Epithelial cell of proximal tubule (primary cell): ENCODE measurements around the gene DPH1. TPM values are rescaled to one million over a fixed set of nuclear protein-coding genes. Genes with fewer than 3 reads are reported as not detected.

Experiments used
- DNase-seq: peaks from one replicate; pipeline ENCODE4 v3.0.0-alpha.2; 2011; ENCODE audit warnings: low read depth
- H3K4me3 ChIP-seq: 2 replicates; pipeline ENCODE4 v1.5.1; 2011; ENCODE audit warnings: low read depth, mild to moderate bottlenecking, low read length
- CTCF ChIP-seq: conservative IDR thresholded peaks from 2 replicates; pipeline ENCODE4 v1.5.1; 2012; ENCODE audit warnings: low read depth, mild to moderate bottlenecking, low read length
- total RNA-seq: library from RNA; depleted of rRNA; stranded (reverse); fragments of >200 nt; gene quantifications from 2 replicates; pipeline ENCODE4 v1.2.3, GENCODE V29; 2015

DPH1 gene
- total RNA-seq, 1 donor from 2014 or later: 33.1 TPM

GRCh38 chr17:2028737-2029136 is 1.2 kb upstream of the DPH1 start:
- no peak for DNase-seq
- H3K4me3 ChIP-seq: no peak overlapping the region
- no peak for TF ChIP-seq CTCF

GRCh38 chr17:2030779-2031163 is 818 bp downstream of the DPH1 start:
- peak overlapping the region; percentile 94 for H3K4me3 ChIP-seq
- DNase-seq: no peak
- peak; percentile 58 for TF ChIP-seq CTCF

- H3K4me3 ChIP-seq: no peak overlapping the region
- DNase-seq: no peak
- TF ChIP-seq CTCF: no peak
These were observed 3.2 kb downstream of the DPH1 start for GRCh38 chr17:2033153-2033552.

GRCh38 chr17:2034157-2034556 is 4.2 kb downstream of the DPH1 start:
- TF ChIP-seq CTCF: no peak
- DNase-seq: no peak
- H3K4me3 ChIP-seq: no peak overlapping the region

- TF ChIP-seq CTCF: no peak
- no peak for DNase-seq
- H3K4me3 ChIP-seq: no peak overlapping the region
These were observed 5.0 kb downstream of the DPH1 start for GRCh38 chr17:2034806-2035540.

GRCh38 chr17:2035541-2036488 is 5.9 kb downstream of the DPH1 start:
- no peak for TF ChIP-seq CTCF
- DNase-seq: no peak
- no peak overlapping the region for H3K4me3 ChIP-seq
